ENCODE measurements around the gene DPF3. TPM values are rescaled to one million over a fixed set of nuclear protein-coding genes. Genes with fewer than 3 reads are reported as not detected.

DPF3 gene
- total and polyA plus RNA-seq, 8 donors, result 1.4 to 3.6 (median 1.9) TPM

DNA sequence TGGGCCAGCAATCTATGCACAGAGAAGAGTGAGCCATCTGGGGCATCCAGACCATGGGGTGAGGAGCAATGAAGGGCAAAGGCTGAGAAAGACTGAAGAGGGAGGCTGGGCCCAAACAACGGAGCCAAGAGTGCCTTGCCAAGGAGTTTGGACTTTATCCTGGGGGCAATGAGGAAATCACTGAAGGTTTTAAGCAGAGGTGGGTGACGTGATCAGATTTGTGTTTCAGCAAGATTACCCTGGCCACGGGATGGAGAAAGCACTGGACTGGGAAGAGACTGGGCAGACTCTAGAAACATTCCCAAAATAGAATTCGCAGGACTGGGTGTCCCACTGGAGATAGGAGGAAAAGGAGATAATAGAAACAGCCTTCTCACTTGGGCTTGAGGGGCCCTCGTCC lies 65.3 kb downstream of the DPF3 start:
- DNase-seq, result no peak
- Histone ChIP-seq H3K27me3 (peaks cover 0 to 25% of the 10 kb centered on the region in 2 donors), H3K27ac (no peak overlapping the region), H3K36me3 (no peaks in the 10 kb centered on the region), H3K4me3 (no peak overlapping the region), H3K9me3 (no peaks in the 10 kb centered on the region), H3K4me1 (no peaks in the 10 kb centered on the region)
- TF ChIP-seq, protein P1, sequence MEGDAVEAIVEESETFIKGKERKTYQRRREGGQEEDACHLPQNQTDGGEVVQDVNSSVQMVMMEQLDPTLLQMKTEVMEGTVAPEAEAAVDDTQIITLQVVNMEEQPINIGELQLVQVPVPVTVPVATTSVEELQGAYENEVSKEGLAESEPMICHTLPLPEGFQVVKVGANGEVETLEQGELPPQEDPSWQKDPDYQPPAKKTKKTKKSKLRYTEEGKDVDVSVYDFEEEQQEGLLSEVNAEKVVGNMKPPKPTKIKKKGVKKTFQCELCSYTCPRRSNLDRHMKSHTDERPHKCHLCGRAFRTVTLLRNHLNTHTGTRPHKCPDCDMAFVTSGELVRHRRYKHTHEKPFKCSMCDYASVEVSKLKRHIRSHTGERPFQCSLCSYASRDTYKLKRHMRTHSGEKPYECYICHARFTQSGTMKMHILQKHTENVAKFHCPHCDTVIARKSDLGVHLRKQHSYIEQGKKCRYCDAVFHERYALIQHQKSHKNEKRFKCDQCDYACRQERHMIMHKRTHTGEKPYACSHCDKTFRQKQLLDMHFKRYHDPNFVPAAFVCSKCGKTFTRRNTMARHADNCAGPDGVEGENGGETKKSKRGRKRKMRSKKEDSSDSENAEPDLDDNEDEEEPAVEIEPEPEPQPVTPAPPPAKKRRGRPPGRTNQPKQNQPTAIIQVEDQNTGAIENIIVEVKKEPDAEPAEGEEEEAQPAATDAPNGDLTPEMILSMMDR (IDR thresholded peaks at IDR 0.05), result no peak
- intact Hi-C loops (cut with DNase I), result no loop called here
- ATAC-seq, result no peak

DNA sequence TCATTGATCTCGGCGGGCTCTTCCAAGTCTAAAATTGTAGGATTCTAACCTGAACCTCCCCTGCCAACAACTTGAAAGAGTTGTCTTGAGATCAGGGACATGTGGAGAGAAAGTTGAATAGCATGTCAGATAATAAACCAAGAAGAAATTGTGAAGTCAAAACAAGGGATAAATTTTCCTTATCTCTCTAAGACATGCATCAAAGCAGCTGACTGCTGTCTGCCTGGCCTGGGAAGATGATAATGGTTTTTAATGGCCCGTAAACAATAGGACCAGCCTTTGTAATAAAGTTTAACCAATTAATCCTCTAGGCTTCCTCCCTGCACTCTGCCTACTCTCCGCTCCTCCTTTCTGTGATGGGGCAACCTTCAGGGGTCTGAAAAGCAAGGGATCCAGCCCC lies 67.9 kb downstream of the DPF3 start:
- H3K9me3 ChIP-seq, result no peaks in the 10 kb centered on the region
- TF ChIP-seq, protein P1 (IDR thresholded peaks at IDR 0.05), result no peak
- no peaks in the 10 kb centered on the region for H3K4me1 ChIP-seq
- ATAC-seq (no peak), DNase-seq (no peak)
- intact Hi-C loops (cut with DNase I), result no loop called here
- H3K36me3 ChIP-seq, result no peaks in the 10 kb centered on the region
- H3K27ac ChIP-seq, result no peak overlapping the region
- H3K4me3 ChIP-seq, result no peak overlapping the region
- H3K27me3 ChIP-seq, result peaks cover 0 to 14% of the 10 kb centered on the region in 2 donors

DNA sequence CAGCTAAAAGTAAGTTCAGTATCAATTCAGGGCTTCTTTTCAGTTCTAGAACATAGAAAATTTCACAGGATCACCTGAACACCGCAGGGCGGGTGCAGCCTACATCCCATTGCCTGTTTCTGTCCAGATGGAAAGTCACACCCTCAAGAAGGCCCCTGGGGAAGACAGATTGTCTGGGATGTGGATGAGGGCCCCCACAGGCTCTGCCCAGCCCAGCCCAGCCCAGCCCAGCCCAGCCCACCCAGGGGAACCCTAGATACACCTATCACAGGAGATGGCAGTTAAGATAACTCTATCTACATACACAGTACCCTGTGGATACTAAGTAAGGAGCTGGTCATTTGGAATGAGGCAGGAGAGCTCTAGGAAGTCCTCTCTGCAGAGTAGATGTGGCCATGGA lies 68.4 kb downstream of the DPF3 start:
- Histone ChIP-seq H3K27me3 (peaks cover 0 to 9% of the 10 kb centered on the region in 2 donors), H3K36me3 (no peaks in the 10 kb centered on the region), H3K27ac (no peak overlapping the region), H3K9me3 (no peaks in the 10 kb centered on the region), H3K4me1 (no peaks in the 10 kb centered on the region), H3K4me3 (no peak overlapping the region)
- ATAC-seq, result no peak
- no peak for DNase-seq
- intact Hi-C loops (cut with DNase I), result no loop called here
- TF ChIP-seq, protein P1 (IDR thresholded peaks at IDR 0.05), result no peak

DNA sequence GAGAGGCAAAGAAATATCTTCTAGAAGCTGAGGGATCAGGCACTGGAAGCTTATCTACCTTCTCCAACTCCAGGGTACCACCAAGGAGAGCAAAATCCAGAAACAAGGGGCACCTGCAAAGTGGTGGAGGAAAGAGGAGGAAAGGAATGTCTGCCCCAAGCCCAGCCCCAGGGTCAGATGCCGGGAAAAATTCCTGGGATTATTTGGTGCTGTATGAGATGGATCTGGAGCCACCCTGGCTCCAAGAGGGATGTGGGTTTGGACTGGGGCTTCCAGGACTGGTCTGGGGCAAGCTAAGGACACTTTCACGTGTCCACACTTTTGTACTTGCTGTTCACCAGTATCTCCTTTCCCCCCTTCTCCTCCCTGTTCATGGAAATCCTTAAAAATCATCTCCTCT lies 69.8 kb downstream of the DPF3 start:
- intact Hi-C loops (cut with DNase I), result no loop called here
- DNase-seq (no peak), ATAC-seq (no peak)
- Histone ChIP-seq H3K36me3 (no peaks in the 10 kb centered on the region), H3K9me3 (peaks cover 0 to 2% of the 10 kb centered on the region in 2 donors), H3K4me3 (no peak overlapping the region), H3K27ac (no peak overlapping the region), H3K4me1 (no peaks in the 10 kb centered on the region), H3K27me3 (no peaks in the 10 kb centered on the region)
- TF ChIP-seq, protein P1 (IDR thresholded peaks at IDR 0.05), result no peak

DNA sequence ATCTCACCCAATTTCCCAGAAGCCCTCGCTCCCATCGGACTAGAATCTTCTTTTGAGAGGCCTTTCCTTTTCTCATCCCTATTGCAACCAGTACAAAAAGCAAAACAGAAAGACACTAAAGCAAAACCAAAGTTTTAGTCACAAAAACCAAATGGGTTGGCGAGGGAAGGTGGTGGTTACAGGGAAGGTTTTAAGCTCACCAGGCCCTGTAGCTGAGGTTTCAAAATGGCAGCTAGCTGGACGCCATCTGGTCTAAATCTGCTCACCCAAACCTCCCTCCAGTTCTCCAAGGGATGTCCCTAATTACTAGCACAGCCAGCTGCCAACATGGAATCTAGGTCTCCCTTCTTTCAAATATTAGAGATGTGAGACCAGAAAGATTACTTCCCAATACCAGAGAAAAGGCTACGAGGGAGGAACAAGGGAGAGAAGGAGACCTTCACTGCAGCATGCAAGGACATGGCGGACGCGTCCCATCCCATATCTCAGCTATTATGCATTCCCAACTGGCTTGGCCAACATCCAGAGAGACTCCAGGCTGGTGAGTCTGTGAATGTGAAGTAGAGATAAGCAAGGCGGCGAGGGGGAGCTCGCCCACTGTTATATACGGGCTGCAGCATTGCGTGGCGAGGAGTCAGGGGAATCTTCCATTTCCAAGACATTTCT lies 70.8 kb downstream of the DPF3 start:
- H3K36me3 ChIP-seq, result no peaks in the 10 kb centered on the region
- TF ChIP-seq, protein P1 (IDR thresholded peaks at IDR 0.05), result no peak
- no peaks in the 10 kb centered on the region for H3K4me1 ChIP-seq
- DNase-seq (no peak), ATAC-seq (no peak)
- peaks cover 0 to 3% of the 10 kb centered on the region in 2 donors for H3K9me3 ChIP-seq
- no peaks in the 10 kb centered on the region for H3K27me3 ChIP-seq
- H3K27ac ChIP-seq, result no peak overlapping the region
- intact Hi-C loops (cut with DNase I), result no loop called here
- no peak overlapping the region for H3K4me3 ChIP-seq

Data from left lung (tissue), 10 donors.